Mesangial cell (primary cell): Measurements from ENCODE around the gene PSMC2. TPM values are rescaled to one million over a fixed set of nuclear protein-coding genes. Genes with fewer than 3 reads are reported as not detected.

Experiments
- total RNA-seq: library from RNA; depleted of rRNA; stranded (reverse); fragments of >200 nt; gene quantifications from 2 replicates; pipeline ENCODE4 v1.2.3, GENCODE V29; 2015

PSMC2 gene
- total RNA-seq: 70.1 and 112 TPM in 2 replicates

DNA sequence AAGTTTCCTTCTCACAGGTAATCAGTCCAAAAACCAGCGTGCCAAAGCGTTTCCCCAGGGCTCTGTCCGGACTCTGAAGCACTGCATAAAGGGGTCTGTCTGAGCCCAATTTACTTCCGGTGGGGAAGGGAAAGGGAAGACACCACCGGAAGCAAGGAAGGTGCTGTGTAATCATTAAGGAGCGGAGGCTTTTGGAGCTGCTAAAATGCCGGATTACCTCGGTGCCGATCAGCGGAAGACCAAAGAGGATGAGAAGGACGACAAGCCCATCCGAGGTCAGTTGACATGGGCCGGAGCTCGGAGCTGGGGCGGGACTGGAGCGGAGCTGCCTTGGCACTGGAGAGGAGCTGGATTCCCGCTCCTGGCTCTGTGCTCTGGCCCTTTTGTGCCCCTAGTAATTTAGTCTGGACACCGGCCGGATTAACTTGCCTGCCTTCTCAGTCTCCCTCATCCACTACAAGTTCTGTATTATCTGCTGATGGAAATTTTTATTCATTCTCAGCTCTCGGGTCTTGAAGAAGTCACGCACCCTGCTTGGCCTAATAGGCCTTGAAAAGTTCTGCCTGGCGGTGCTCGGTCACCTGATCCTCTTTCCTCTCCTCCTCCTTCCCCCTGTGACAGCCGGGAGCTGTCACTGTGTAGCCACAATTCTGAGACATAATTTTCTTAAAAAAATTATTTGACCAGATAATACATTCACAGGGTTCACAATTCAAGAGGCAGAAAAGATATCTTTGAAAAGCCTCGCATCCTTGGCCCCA lies at the start of gene PSMC2:
PSMC2 (plus strand) TSS at position 137 of the 761 bp plus-strand sequence; CDS start at position 206, 69 bp downstream.

DNA sequence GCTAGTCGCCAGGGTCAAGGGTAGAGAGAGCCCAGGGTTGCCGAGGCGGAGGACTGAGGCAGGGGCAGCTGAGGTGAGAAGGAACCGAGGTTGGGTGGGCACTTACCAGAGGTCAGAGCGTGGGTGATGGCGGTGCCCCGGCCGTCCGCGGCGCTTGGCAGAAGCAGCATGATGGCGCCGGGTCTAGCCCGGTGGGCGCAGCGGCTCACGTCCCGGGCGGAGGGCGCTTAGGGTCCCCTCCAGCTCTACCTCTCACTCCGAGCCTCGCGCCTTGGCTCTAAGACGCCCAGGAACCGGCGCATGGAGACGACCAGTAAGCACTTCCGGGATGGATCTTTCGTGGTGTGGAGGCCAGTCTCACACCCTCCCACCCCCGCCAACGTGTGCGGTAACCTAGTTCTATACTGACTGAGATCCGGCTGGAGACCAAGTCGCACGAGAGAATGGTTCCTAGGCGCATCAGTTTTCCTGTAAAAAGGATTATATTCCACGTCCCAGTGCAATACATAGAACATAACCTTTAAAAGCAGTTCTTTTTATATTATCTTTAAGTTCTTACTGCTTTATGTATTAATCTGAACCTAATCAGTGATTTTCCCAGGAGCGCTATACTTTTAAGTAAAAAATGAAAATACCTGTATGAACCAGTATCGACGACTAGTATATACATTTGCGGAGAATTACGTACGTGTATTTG lies 2.8 kb upstream of the PSMC2 start, which contains the start of gene DNAJC2:
DNAJC2 (minus strand) TSS at position 315 of the 697 bp plus-strand sequence; CDS start at position 170, 145 bp downstream.

Other genes starting within 250 kb of the PSMC2 start
- 1.5 and 2.9 TPM in 2 replicates for gene NAPEPLD, start 198.5 kb upstream of the PSMC2 start, total RNA-seq
- gene PMPCB, start 50.2 kb upstream of the PSMC2 start, total RNA-seq: 32.1 and 44.2 TPM in 2 replicates
- gene DNAJC2, start 2.9 kb upstream of the PSMC2 start, total RNA-seq: 6.5 and 9.3 TPM in 2 replicates
- gene SLC26A5, start 98.6 kb downstream of the PSMC2 start, total RNA-seq: not detected in 2 replicates